GM04503 (cell line): ENCODE data around the gene AKR1C3.
"Not testable (repeated sequence)": the region's sequence is repeated elsewhere in the genome, so short reads cannot be mapped to it uniquely, and the experiment has no call there.

Experiments
- DNase-seq: peaks from one replicate; pipeline ENCODE4 v3.0.0-alpha.2; 2012; ENCODE audit warnings: low read depth

The AKR1C3 gene

DNA sequence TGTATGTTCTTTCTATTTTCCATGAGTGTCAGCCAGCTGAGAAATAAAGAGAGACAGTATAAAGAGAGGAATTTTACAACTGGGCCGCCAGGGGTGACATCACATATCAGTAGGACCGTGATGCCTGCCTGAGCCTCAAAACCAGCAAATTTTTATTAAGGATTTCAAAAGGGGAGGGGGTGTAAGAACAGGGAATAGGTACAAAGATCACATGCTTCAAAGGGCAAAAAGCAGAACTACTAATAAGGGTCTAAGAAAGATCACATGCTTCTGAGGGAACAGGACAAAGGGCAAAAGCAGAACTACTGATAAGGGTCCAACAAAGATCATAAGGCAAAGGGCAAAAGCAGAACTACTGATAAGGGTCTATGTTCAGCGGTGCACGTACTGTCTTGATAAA, 43.5 kb downstream of the AKR1C3 start:
- not testable (repeated sequence) for DNase-seq

DNA sequence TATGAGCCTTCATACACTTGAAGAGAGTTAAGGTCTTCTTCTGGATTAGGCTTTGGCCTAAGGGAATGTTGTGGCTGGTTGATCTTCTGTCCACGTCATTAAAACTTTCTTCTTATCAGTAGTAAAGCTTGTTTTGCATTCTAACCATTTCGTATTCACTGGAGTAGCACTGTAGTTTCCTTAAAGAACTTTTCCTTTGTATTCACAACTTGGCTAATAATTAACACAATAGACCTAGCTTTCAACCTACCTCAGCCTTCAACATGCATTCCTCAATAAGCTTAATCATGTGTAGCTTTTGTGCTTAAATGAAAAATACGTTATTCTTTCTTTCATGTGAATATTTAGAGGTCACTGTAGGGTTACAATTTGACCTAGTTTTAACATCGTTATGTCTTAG, 48.0 kb downstream of the AKR1C3 start:
- DNase-seq: no peak

DNA sequence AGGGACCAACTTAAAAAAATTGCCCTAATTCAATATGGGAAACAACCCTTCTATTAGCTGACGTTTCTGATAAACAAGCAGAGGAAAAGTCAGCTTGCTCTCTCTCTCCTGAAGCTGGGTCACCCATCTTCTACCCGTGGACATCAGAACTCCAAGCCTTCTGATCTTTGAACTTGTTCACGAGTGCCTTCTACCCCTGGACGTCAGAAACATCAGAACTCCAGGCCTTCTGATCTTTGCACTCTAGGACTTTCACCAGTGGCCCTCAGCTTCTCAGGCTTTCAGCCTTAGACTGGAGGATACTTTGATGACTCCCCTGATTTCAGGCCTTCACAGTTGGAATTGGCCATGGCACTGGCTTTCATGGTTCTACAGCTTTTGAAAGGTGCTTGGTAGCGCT, 48.9 kb downstream of the AKR1C3 start:
- no peak for DNase-seq

DNA sequence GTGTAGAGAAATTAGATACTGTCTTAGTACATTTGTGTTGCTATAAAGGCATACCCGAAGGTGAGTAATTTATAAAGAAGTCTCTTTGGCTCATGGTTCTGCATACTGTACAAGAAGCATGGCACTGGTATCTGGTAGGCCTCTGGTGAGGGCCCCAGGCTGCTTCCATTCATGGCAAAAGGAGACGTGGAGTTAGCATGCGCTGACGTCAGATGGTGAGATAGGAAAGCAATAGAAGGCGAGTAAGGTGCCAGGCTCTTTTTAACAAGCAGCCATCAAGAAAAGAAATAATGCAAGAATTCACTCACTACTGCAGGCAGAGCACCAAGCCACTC, 52.7 kb downstream of the AKR1C3 start:
- no peak for DNase-seq

GRCh38 chr10:5147255-5147980, 53.2 kb downstream of the AKR1C3 start:
- no peak for DNase-seq

- no peak for DNase-seq
Observed at GRCh38 chr10:5147981-5148677, 53.9 kb downstream of the AKR1C3 start.

GRCh38 chr10:5148678-5149032, 54.4 kb downstream of the AKR1C3 start:
- DNase-seq: no peak

- no peak for DNase-seq
Observed at GRCh38 chr10:5151076-5151475, 56.9 kb downstream of the AKR1C3 start.

DNA sequence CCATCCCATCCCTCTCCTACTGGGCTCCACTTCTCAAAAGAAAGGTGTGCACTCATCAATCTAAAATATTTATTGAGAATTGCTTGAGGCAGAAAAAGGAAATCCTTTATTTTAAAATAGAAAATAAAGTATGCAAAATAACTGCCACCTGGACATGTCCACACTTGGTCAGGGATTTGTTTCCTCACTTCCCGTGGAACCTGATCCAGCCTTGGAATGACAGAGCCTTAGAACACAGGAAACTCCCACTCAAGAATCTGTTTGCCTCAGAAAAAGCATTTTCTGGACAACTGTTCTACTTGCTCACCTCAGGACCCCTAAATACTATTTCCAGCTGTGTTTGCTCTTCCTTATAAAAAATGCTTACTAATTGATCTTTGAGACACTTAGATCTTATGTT, 61.7 kb downstream of the AKR1C3 start:
- DNase-seq: no peak
